AG04450 (cell line): ENCODE results near the gene ATP5ME. TPM values are rescaled to one million over a fixed set of nuclear protein-coding genes. Genes with fewer than 3 reads are reported as not detected.

Experiments used
- CTCF ChIA-PET: fragments of 300-600, 350-600 bp; formaldehyde crosslinking; extraction: SDS; loops from one replicate; lab custom pipeline; 2022; ENCODE audit warnings: antibody characterized with exemption, inconsistent platforms; lab: Charles Lee
- POLR2A ChIA-PET: fragments of 350-600 bp; formaldehyde crosslinking; extraction: SDS; loops from one replicate; lab custom pipeline; 2021; ENCODE audit warnings: antibody characterized with exemption, inconsistent platforms; lab: Yijun Ruan, JAX
- DNase-seq: peaks from one replicate; pipeline ENCODE4 v3.0.0-alpha.2; 2011; ENCODE audit warnings: low read depth, low spot score
- H3K27ac ChIP-seq: one replicate; pipeline ENCODE4 v1.5.1; 2012; ENCODE audit warnings: low read depth, low read length, control low read depth
- H3K27me3 ChIP-seq: one replicate; pipeline ENCODE4 v1.6.0; 2012; ENCODE audit warnings: low read length; ENCODE audit not compliant: control insufficient read depth, insufficient read depth
- H3K4me3 ChIP-seq: 2 replicates; pipeline ENCODE4 v1.5.1; 2011; ENCODE audit warnings: mild to moderate bottlenecking, low read depth, low read length, control low read depth
- H3K9me3 ChIP-seq: 2 replicates; pipeline ENCODE4 v1.5.1; 2012; ENCODE audit warnings: low read length; ENCODE audit not compliant: control insufficient read depth, insufficient read depth
- CTCF ChIP-seq: IDR thresholded peaks from 2 replicates; pipeline ENCODE4 v1.5.1; 2011; ENCODE audit warnings: low read depth, low read length, control low read depth, inconsistent platforms
- polyA plus RNA-seq: library from polyadenylated mRNA; depleted of rRNA; stranded (reverse); fragments of >200 nt; gene quantifications from 2 replicates; pipeline ENCODE4 v1.2.3, GENCODE V29; 2011

Gene ATP5ME
- polyA plus RNA-seq, 1 experiment = 262 TPM

DNA sequence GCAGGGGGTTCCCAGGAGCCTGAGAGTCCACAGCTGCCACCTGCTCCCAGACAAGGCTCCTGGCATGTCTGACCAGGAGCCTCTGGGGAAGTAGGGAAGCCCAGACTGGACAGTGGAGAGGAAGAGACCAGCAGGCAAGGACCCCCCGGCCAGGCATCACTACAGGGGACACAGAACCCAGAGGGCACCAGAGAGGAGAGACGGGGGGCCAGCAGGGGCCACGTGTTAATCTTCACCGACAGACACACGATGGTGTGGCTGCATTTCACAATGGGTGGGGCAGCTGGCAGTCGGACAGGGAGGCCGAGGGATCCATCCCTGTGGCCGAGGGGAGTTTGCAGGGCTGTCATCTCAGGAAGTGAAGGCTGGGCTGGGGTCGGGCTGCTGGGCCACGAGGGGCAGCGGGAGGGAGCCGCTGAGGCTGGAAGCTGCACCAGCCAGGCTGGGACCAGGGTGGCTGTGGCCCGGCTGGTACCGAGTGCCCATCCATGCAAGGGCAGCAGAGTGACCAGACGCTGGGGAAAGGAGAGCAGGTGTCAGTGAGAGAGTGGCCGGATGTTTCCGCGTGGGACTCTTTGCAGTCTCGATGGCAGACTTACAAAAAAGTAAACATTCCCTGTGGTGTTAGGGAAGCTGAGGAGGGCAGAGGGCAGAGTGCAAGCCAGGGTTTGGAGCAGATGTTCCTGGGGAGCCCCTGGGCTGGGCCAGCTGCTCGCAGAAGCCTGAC is 44.0 kb downstream of the ATP5ME start:
- H3K27me3 ChIP-seq = no peaks in the 10 kb centered on the region
- no peak for DNase-seq
- no peak for TF ChIP-seq CTCF
- no peak overlapping the region for H3K4me3 ChIP-seq
- POLR2A ChIA-PET = no interaction called here
- peaks cover 84% of the 10 kb centered on the region for H3K9me3 ChIP-seq
- CTCF ChIA-PET = no interaction called here
- H3K27ac ChIP-seq = no peak overlapping the region

GRCh38 chr4:629636-629914 is 44.5 kb downstream of the ATP5ME start:
- peaks cover 84% of the 10 kb centered on the region for H3K9me3 ChIP-seq
- TF ChIP-seq CTCF = no peak
- ChIA-PET POLR2A (no interaction called here), CTCF (no interaction called here)
- DNase-seq = no peak
- H3K4me3 ChIP-seq = no peak overlapping the region
- no peak overlapping the region for H3K27ac ChIP-seq
- H3K27me3 ChIP-seq = no peaks in the 10 kb centered on the region

- H3K9me3 ChIP-seq = peaks cover 84% of the 10 kb centered on the region
- POLR2A ChIA-PET = no interaction called here
- TF ChIP-seq CTCF = no peak
- no peaks in the 10 kb centered on the region for H3K27me3 ChIP-seq
- H3K27ac ChIP-seq = no peak overlapping the region
- CTCF ChIA-PET = no interaction called here
- H3K4me3 ChIP-seq = no peak overlapping the region
- no peak for DNase-seq
These were observed 45.0 kb downstream of the ATP5ME start for GRCh38 chr4:628821-629635.

DNA sequence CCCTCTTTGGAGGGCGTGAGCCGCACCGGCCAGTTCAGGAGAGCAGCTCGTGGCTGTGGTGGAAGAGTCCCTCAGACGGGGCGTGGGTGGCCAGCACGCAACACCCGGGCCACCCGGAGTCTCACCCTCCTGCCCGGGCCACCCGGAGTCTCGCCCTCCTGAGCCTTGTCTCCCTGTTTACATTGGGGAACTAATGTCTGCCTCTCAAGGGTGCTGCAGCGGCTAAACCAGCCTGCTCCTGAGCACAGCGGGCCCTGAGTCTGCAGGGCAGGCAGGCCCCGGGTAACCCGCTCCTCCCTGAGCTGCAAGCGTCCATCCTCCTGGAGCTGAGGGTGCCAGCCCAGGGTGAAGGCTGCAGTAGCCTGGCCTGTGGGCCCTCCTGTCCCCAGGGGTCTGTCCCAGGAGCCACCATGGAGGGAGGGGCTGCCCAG is 45.8 kb downstream of the ATP5ME start:
- TF ChIP-seq CTCF = no peak
- CTCF ChIA-PET = no interaction called here
- no peak for DNase-seq
- peaks cover 82% of the 10 kb centered on the region for H3K9me3 ChIP-seq
- H3K27ac ChIP-seq = no peak overlapping the region
- no peak overlapping the region for H3K4me3 ChIP-seq
- POLR2A ChIA-PET = no interaction called here
- H3K27me3 ChIP-seq = no peaks in the 10 kb centered on the region

GRCh38 chr4:627347-628125 is 46.5 kb downstream of the ATP5ME start:
- DNase-seq = no peak
- no peak overlapping the region for H3K4me3 ChIP-seq
- no peaks in the 10 kb centered on the region for H3K27me3 ChIP-seq
- peaks cover 82% of the 10 kb centered on the region for H3K9me3 ChIP-seq
- ChIA-PET POLR2A (no interaction called here), CTCF (no interaction called here)
- no peak for TF ChIP-seq CTCF
- H3K27ac ChIP-seq = no peak overlapping the region
